ENCODE data around the gene RIC3. TPM values are rescaled to one million over a fixed set of nuclear protein-coding genes. Genes with fewer than 3 reads are reported as not detected.

RIC3 gene
- 12.7 TPM for total RNA-seq
- long read RNA-seq, full-length matches to known transcripts: 7 of 12 reads
- long read RNA-seq, partial matches to known transcripts: 1 of 12 reads
- long read RNA-seq, other reads (novel, unspliced or antisense): 4 of 12 reads

- H3K27me3 ChIP-seq (ENCODE audit: low read depth): peaks cover 32% of the 10 kb centered on the region
- H3K4me1 ChIP-seq: peaks cover 6% of the 10 kb centered on the region
- no peak within 1 kb of the TSS for H3K27ac ChIP-seq
- peak; percentile 90 to 93 for ATAC-seq
- TF ChIP-seq CTCF (IDR thresholded peaks at IDR 0.05): no peak
- no peaks in the 10 kb centered on the region for H3K36me3 ChIP-seq
- H3K9me3 ChIP-seq: no peaks in the 10 kb centered on the region
- H3K4me3 ChIP-seq: peak within 1 kb of the TSS; percentile 64
- DNase-seq: peak; percentile 60
- intact Hi-C loops (cut with DNase I): no loop called here
These were observed at the start of gene RIC3 for GRCh38 chr11:8168485-8169257. TSS of gene RIC3 (minus strand) at chr11:8169025. CDS start at chr11:8168989, 36 bp downstream.

GRCh38 chr11:8218409-8218808, 49.6 kb upstream of the RIC3 start:
- ATAC-seq (no peak), DNase-seq (no peak)
- Histone ChIP-seq H3K4me1 (no peaks in the 10 kb centered on the region), H3K9me3 (no peaks in the 10 kb centered on the region), H3K4me3 (no peak overlapping the region), H3K27me3 (ENCODE audit: low read depth) (no peaks in the 10 kb centered on the region), H3K27ac (no peak overlapping the region), H3K36me3 (no peaks in the 10 kb centered on the region)
- intact Hi-C loops (cut with DNase I): no loop called here
- TF ChIP-seq CTCF (IDR thresholded peaks at IDR 0.05): no peak

GRCh38 chr11:8217926-8218325, 49.1 kb upstream of the RIC3 start:
- no peak for TF ChIP-seq CTCF (IDR thresholded peaks at IDR 0.05)
- Histone ChIP-seq H3K36me3 (no peaks in the 10 kb centered on the region), H3K4me3 (no peak overlapping the region), H3K9me3 (no peaks in the 10 kb centered on the region), H3K27me3 (ENCODE audit: low read depth) (no peaks in the 10 kb centered on the region), H3K4me1 (no peaks in the 10 kb centered on the region), H3K27ac (no peak overlapping the region)
- intact Hi-C loops (cut with DNase I): no loop called here
- ATAC-seq (no peak), DNase-seq (no peak)

- DNase-seq (no peak), ATAC-seq (no peak)
- Histone ChIP-seq H3K9me3 (no peaks in the 10 kb centered on the region), H3K27ac (no peak overlapping the region), H3K27me3 (ENCODE audit: low read depth) (no peaks in the 10 kb centered on the region), H3K4me1 (no peaks in the 10 kb centered on the region), H3K4me3 (no peak overlapping the region), H3K36me3 (no peaks in the 10 kb centered on the region)
- no peak for TF ChIP-seq CTCF (IDR thresholded peaks at IDR 0.05)
- intact Hi-C loops (cut with DNase I): no loop called here
These were observed 48.3 kb upstream of the RIC3 start for GRCh38 chr11:8217136-8217535.

- H3K36me3 ChIP-seq: no peaks in the 10 kb centered on the region
- intact Hi-C loops (cut with DNase I): no loop called here
- DNase-seq (no peak), ATAC-seq (peak; percentile 34 to 40)
- no peak for TF ChIP-seq CTCF (IDR thresholded peaks at IDR 0.05)
- no peak overlapping the region for H3K4me3 ChIP-seq
- H3K4me1 ChIP-seq: no peaks in the 10 kb centered on the region
- no peaks in the 10 kb centered on the region for H3K9me3 ChIP-seq
- H3K27me3 ChIP-seq (ENCODE audit: low read depth): no peaks in the 10 kb centered on the region
- no peak overlapping the region for H3K27ac ChIP-seq
These were observed 44.6 kb upstream of the RIC3 start for GRCh38 chr11:8213376-8213775.

Measured in lower lobe of right lung (tissue), 2 donors.